MCF 10A (cell line): ENCODE data around the gene DCT. TPM values are rescaled to one million over a fixed set of nuclear protein-coding genes. Genes with fewer than 3 reads are reported as not detected.

Experiments used
- BruUV-seq: library from RNA; stranded (reverse); fragments of 400-500 nt; replicated peaks from 2 replicates; lab custom pipeline; 2021; lab: Mats Ljungman, UMichigan
- CTCF ChIA-PET: fragments of 300-600 bp; sonication (Branson Sonifier 250); formaldehyde crosslinking; extraction: SDS; loops from one replicate; lab custom pipeline; 2021; ENCODE audit warnings: antibody characterized with exemption, inconsistent platforms; lab: Yijun Ruan, JAX
- POLR2A ChIA-PET: fragments of 300-600, 350-650 bp; sonication (Branson Sonifier 250); formaldehyde crosslinking; extraction: SDS; loops from one replicate; lab custom pipeline; 2020; ENCODE audit warnings: antibody characterized with exemption, inconsistent platforms; lab: Yijun Ruan, JAX
- DNase-seq: peaks from one replicate; pipeline ENCODE4 v3.0.0-alpha.2; 2018; ENCODE audit not compliant: unreplicated experiment
- H3K27ac Mint-ChIP-seq: one replicate; pipeline ENCODE4 v1.8.0; 2022; ENCODE audit warnings: mild to moderate bottlenecking, low read depth, mixed read lengths; ENCODE audit not compliant: unreplicated experiment
- H3K27me3 Mint-ChIP-seq: one replicate; pipeline ENCODE4 v1.8.0; 2022; ENCODE audit warnings: mixed read lengths; ENCODE audit not compliant: insufficient read depth, unreplicated experiment
- H3K36me3 Mint-ChIP-seq: one replicate; pipeline ENCODE4 v1.8.0; 2022; ENCODE audit warnings: mild to moderate bottlenecking, moderate library complexity, mixed read lengths; ENCODE audit not compliant: insufficient read depth, unreplicated experiment
- H3K4me1 Mint-ChIP-seq: one replicate; pipeline ENCODE4 v1.8.0; 2022; ENCODE audit warnings: mixed read lengths; ENCODE audit not compliant: insufficient read depth, unreplicated experiment
- H3K4me3 Mint-ChIP-seq: one replicate; pipeline ENCODE4 v1.8.0; 2022; ENCODE audit warnings: mild to moderate bottlenecking, moderate library complexity, mixed read lengths; ENCODE audit not compliant: unreplicated experiment
- H3K9me3 Mint-ChIP-seq: one replicate; pipeline ENCODE4 v1.8.0; 2022; ENCODE audit warnings: mixed read lengths; ENCODE audit not compliant: unreplicated experiment
- intact Hi-C: fragments of 100-400 bp; cut with micrococcal nuclease; formaldehyde crosslinking; loops from 2 replicates; pipeline ENCODE4 v1.14.1; 2022
- total RNA-seq: library from RNA; stranded (reverse); gene quantifications from 2 replicates; pipeline ENCODE4 v1.2.3, GENCODE V29; 2022
- TF ChIP-seq, protein P1 (sequence below): fragments of 200-600 bp; IDR thresholded peaks from one replicate; pipeline ENCODE4 v1.8.0; 2022; ENCODE audit warnings: antibody characterized with exemption, mild to moderate bottlenecking; ENCODE audit not compliant: unreplicated experiment

DCT gene
- total RNA-seq, 1 experiment from 2014 or later, result not detected

DNA sequence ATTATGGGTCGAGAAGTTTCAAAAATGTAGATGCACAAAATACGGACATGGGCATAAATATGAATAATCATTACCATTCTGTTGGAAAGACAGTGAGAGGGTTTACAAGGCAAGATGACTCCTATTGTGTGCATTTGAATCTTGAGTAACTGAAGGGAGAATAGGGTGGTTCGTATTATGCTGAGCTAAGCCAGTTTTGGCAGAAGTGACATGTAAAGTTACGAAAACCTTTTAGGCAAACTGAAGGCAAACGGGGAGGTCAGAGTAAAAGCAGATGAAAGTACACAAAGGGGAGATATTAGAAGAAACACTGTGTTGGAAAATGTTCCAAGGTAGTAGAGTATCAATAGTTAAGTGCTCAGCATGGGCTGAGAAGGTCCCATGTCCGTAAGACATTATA is 16.8 kb downstream of the DCT start:
- H3K9me3 Mint-ChIP-seq, result no peaks in the 10 kb centered on the region
- DNase-seq, result no peak
- intact Hi-C loops, result no loop called here
- no peak overlapping the region for H3K27ac Mint-ChIP-seq
- BruUV-seq, result no TSS peak
- no peaks in the 10 kb centered on the region for H3K4me1 Mint-ChIP-seq
- H3K27me3 Mint-ChIP-seq, result no peaks in the 10 kb centered on the region
- no peaks in the 10 kb centered on the region for H3K36me3 Mint-ChIP-seq
- CTCF ChIA-PET, result interaction anchor here (1.3 to 3.0 kb wide), 2 partner anchors 27 to 29 kb away, joined by 3 to 13 read pairs; no protein-coding TSS in a partner anchor
- TF ChIP-seq, protein P1, sequence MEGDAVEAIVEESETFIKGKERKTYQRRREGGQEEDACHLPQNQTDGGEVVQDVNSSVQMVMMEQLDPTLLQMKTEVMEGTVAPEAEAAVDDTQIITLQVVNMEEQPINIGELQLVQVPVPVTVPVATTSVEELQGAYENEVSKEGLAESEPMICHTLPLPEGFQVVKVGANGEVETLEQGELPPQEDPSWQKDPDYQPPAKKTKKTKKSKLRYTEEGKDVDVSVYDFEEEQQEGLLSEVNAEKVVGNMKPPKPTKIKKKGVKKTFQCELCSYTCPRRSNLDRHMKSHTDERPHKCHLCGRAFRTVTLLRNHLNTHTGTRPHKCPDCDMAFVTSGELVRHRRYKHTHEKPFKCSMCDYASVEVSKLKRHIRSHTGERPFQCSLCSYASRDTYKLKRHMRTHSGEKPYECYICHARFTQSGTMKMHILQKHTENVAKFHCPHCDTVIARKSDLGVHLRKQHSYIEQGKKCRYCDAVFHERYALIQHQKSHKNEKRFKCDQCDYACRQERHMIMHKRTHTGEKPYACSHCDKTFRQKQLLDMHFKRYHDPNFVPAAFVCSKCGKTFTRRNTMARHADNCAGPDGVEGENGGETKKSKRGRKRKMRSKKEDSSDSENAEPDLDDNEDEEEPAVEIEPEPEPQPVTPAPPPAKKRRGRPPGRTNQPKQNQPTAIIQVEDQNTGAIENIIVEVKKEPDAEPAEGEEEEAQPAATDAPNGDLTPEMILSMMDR, result no peak
- no peak overlapping the region for H3K4me3 Mint-ChIP-seq
- POLR2A ChIA-PET, result no interaction called here

- BruUV-seq, result no TSS peak
- intact Hi-C loops, result no loop called here
- Mint-ChIP-seq H3K4me3 (no peak overlapping the region), H3K27me3 (no peaks in the 10 kb centered on the region), H3K4me1 (no peaks in the 10 kb centered on the region), H3K36me3 (no peaks in the 10 kb centered on the region), H3K9me3 (no peaks in the 10 kb centered on the region), H3K27ac (no peak overlapping the region)
- CTCF ChIA-PET, result no interaction called here
- POLR2A ChIA-PET, result no interaction called here
- TF ChIP-seq, protein P1, result no peak
- DNase-seq, result no peak
Observed at GRCh38 chr13:94459116-94459515, 20.4 kb downstream of the DCT start.

- CTCF ChIA-PET, result interaction anchor here (0.6 to 1.8 kb wide), 3 partner anchors 20 to 560 kb away, joined by 3 to 6 read pairs (median 3); no protein-coding TSS in a partner anchor
- Mint-ChIP-seq H3K36me3 (no peaks in the 10 kb centered on the region), H3K27ac (no peak overlapping the region)
Observed at GRCh38 chr13:94455414-94455813, 24.1 kb downstream of the DCT start.

GRCh38 chr13:94454906-94455305 is 24.6 kb downstream of the DCT start:
- ChIA-PET POLR2A (no interaction called here), CTCF (interaction anchor here (0.6 to 0.9 kb wide), 4 partner anchors 16 to 559 kb away, joined by 3 read pairs; no protein-coding TSS in a partner anchor)
- Mint-ChIP-seq H3K9me3 (no peaks in the 10 kb centered on the region), H3K27me3 (no peaks in the 10 kb centered on the region), H3K4me3 (no peak overlapping the region), H3K4me1 (no peaks in the 10 kb centered on the region), H3K36me3 (no peaks in the 10 kb centered on the region), H3K27ac (no peak overlapping the region)
- peak; percentile 44 for DNase-seq
- TF ChIP-seq, protein P1, result no peak
- BruUV-seq, result no TSS peak
- intact Hi-C loops, result no loop called here

More at GRCh38 chr13:94455414-94455813, 24.1 kb downstream of the DCT start:
- H3K27me3 Mint-ChIP-seq, result no peaks in the 10 kb centered on the region
- no peaks in the 10 kb centered on the region for H3K9me3 Mint-ChIP-seq
- TF ChIP-seq, protein P1, result no peak
- intact Hi-C loops, result no loop called here
- no peaks in the 10 kb centered on the region for H3K4me1 Mint-ChIP-seq
- POLR2A ChIA-PET, result no interaction called here
- BruUV-seq, result no TSS peak
- DNase-seq, result no peak
- no peak overlapping the region for H3K4me3 Mint-ChIP-seq
